RWPE2 (cell line): ENCODE data around the gene GPATCH1.
"Not testable (repeated sequence)": the region's sequence is repeated elsewhere in the genome, so short reads cannot be mapped to it uniquely, and the experiment has no call there.

ENCODE experiments used
- ATAC-seq: fragments of 200-7000 bp; cut with Tn5 transposase; 3 replicates; pipeline ENCODE4 v1.9.1; 2021; ENCODE audit warnings: low read depth
- DNase-seq: peaks from one replicate; pipeline ENCODE4 v3.0.0-alpha.2; 2020; ENCODE audit warnings: low spot score
- H3K27ac ChIP-seq: fragments of 450-650 bp; 2 replicates; pipeline ENCODE4 v1.5.1; 2017; ENCODE audit warnings: mild to moderate bottlenecking; ENCODE audit not compliant: poor library complexity, severe bottlenecking
- H3K27me3 ChIP-seq: fragments of 250-450 bp; sonication (Bioruptor Pico); 2 replicates; pipeline ENCODE4 v1.5.1; 2021; ENCODE audit warnings: mild to moderate bottlenecking, moderate library complexity; ENCODE audit not compliant: insufficient read depth, poor library complexity, severe bottlenecking
- H3K36me3 ChIP-seq: fragments of 250-450 bp; sonication (Bioruptor Pico); 2 replicates; pipeline ENCODE4 v1.5.1; 2020; ENCODE audit warnings: low read depth, mild to moderate bottlenecking, moderate library complexity
- H3K4me1 ChIP-seq: fragments of 250-450 bp; sonication (Bioruptor Pico); 2 replicates; pipeline ENCODE4 v1.5.1; 2021; ENCODE audit warnings: mild to moderate bottlenecking, moderate library complexity; ENCODE audit not compliant: insufficient read depth, poor library complexity, severe bottlenecking
- H3K4me3 ChIP-seq: fragments of 250-450 bp; sonication (Bioruptor Pico); 2 replicates; pipeline ENCODE4 v1.5.1; 2021; ENCODE audit warnings: mild to moderate bottlenecking, moderate library complexity; ENCODE audit not compliant: severe bottlenecking
- H3K9me3 ChIP-seq: fragments of 250-450 bp; sonication (Bioruptor Pico); 2 replicates; pipeline ENCODE4 v1.5.1; 2021; ENCODE audit warnings: mild to moderate bottlenecking, moderate library complexity; ENCODE audit not compliant: severe bottlenecking
- CTCF ChIP-seq: fragments of 450-650 bp; IDR thresholded peaks from one replicate; pipeline ENCODE4 v1.5.1; 2017; ENCODE audit warnings: mild to moderate bottlenecking, moderate library complexity; ENCODE audit not compliant: poor library complexity, severe bottlenecking

Gene GPATCH1

GRCh38 chr19:33080761-33081681 lies at the start of gene GPATCH1:
Gene GPATCH1, plus strand, starts transcription at chr19:33081181. Its CDS starts 13 bp downstream, at chr19:33081194.
- Histone ChIP-seq H3K9me3 (no peaks in the 10 kb centered on the region), H3K36me3 (no peaks in the 10 kb centered on the region), H3K4me3 (peak within 1 kb of the TSS; percentile 53), H3K4me1 (peaks cover 11% of the 10 kb centered on the region), H3K27me3 (no peaks in the 10 kb centered on the region), H3K27ac (peak within 1 kb of the TSS; percentile 29)
- ATAC-seq = peak; percentile 75
- TF ChIP-seq CTCF = no peak
- DNase-seq = peak; percentile 89

- Histone ChIP-seq H3K36me3 (no peaks in the 10 kb centered on the region), H3K27ac (no peak overlapping the region), H3K27me3 (no peaks in the 10 kb centered on the region), H3K4me3 (no peak overlapping the region), H3K4me1 (no peaks in the 10 kb centered on the region), H3K9me3 (no peaks in the 10 kb centered on the region)
- ATAC-seq = no peak
- no peak for TF ChIP-seq CTCF
- no peak for DNase-seq
Measured at GRCh38 chr19:33032218-33032781, 48.7 kb upstream of the GPATCH1 start.

- H3K27ac ChIP-seq = no peak overlapping the region
- H3K36me3 ChIP-seq = no peaks in the 10 kb centered on the region
- H3K4me1 ChIP-seq = peaks cover 1% of the 10 kb centered on the region
- DNase-seq (no peak), ATAC-seq (no peak)
- H3K9me3 ChIP-seq = no peaks in the 10 kb centered on the region
- no peak for TF ChIP-seq CTCF
- H3K27me3 ChIP-seq = no peaks in the 10 kb centered on the region
- no peak overlapping the region for H3K4me3 ChIP-seq
Measured at GRCh38 chr19:33035461-33035860, 45.5 kb upstream of the GPATCH1 start.

- not testable (repeated sequence) for H3K9me3 ChIP-seq, H3K27me3 ChIP-seq, ATAC-seq, H3K27ac ChIP-seq, H3K4me3 ChIP-seq, DNase-seq, H3K36me3 ChIP-seq
- peaks cover 12% of the 10 kb centered on the region for H3K4me1 ChIP-seq
Measured at GRCh38 chr19:33036370-33037167, 44.4 kb upstream of the GPATCH1 start.

- peaks cover 20% of the 10 kb centered on the region for H3K4me1 ChIP-seq
- not testable (repeated sequence) for H3K27me3 ChIP-seq, H3K27ac ChIP-seq, H3K36me3 ChIP-seq, ATAC-seq, DNase-seq, H3K4me3 ChIP-seq, H3K9me3 ChIP-seq
Measured at GRCh38 chr19:33037168-33038025, 43.6 kb upstream of the GPATCH1 start.
